IMR-90 (cell line): Measurements from ENCODE around the gene GTPBP3. TPM values are rescaled to one million over a fixed set of nuclear protein-coding genes. Genes with fewer than 3 reads are reported as not detected.

Source experiments
- ATAC-seq: fragments of 200-7000 bp; cut with Tn5 transposase; 2 replicates; pipeline ENCODE4 v1.9.1; 2020; ENCODE audit warnings: low read depth, mild to moderate bottlenecking, moderate library complexity
- BruUV-seq: library from RNA; stranded (reverse); fragments of 400-500 nt; replicated peaks from 2 replicates; lab custom pipeline; 2021; lab: Mats Ljungman, UMichigan
- CTCF ChIA-PET: fragments of 300-600 bp; formaldehyde crosslinking; extraction: SDS; loops from one replicate; lab custom pipeline; 2021; ENCODE audit warnings: antibody characterized with exemption; lab: Yijun Ruan, JAX
- POLR2A ChIA-PET: fragments of 300-600 bp; sonication (Branson Sonifier 250); formaldehyde crosslinking; loops from one replicate; lab custom pipeline; 2022; ENCODE audit warnings: antibody characterized with exemption; ENCODE audit not compliant: unreplicated experiment; lab: Charles Lee
- DNase-seq: peaks from one replicate; pipeline ENCODE4 v3.0.0; 2013
- H2AFZ ChIP-seq: replicated peaks from 2 replicates; pipeline ENCODE3; 2013; ENCODE audit warnings: low read length, mild to moderate bottlenecking; ENCODE audit not compliant: poor library complexity
- H2AK5ac ChIP-seq: 2 replicates; pipeline ENCODE4 v1.6.1; 2013; ENCODE audit warnings: low read depth, low read length, inconsistent platforms
- H2AK9ac ChIP-seq: replicated peaks from 2 replicates; pipeline ENCODE3; 2013; ENCODE audit warnings: mild to moderate bottlenecking, low read depth, low read length, moderate library complexity; ENCODE audit not compliant: poor library complexity
- H2BK120ac ChIP-seq: 2 replicates; pipeline ENCODE4 v1.6.1; 2013; ENCODE audit warnings: low read depth, low read length, inconsistent platforms
- H2BK15ac ChIP-seq: 3 replicates; pipeline ENCODE4 v1.6.1; 2013; ENCODE audit warnings: low read depth, low read length, inconsistent platforms
- H2BK20ac ChIP-seq: 2 replicates; pipeline ENCODE4 v1.6.1; 2013; ENCODE audit warnings: low read depth, mild to moderate bottlenecking, inconsistent platforms, low read length, moderate library complexity
- H2BK5ac ChIP-seq: 2 replicates; pipeline ENCODE4 v1.6.1; 2013; ENCODE audit warnings: mild to moderate bottlenecking, low read depth, low read length, inconsistent platforms; ENCODE audit not compliant: poor library complexity, severe bottlenecking
- H3K14ac ChIP-seq: replicated peaks from 2 replicates; pipeline ENCODE4 v1.6.1; 2013; ENCODE audit warnings: low read depth, low read length, inconsistent platforms
- H3K18ac ChIP-seq: 2 replicates; pipeline ENCODE4 v1.6.1; 2013; ENCODE audit warnings: low read depth, low read length, control low read depth
- H3K23ac ChIP-seq: 2 replicates; pipeline ENCODE4 v1.6.1; 2013; ENCODE audit warnings: low read depth, low read length, inconsistent platforms
- H3K27ac ChIP-seq: 2 replicates; pipeline ENCODE4 v1.5.1; 2013; ENCODE audit warnings: mild to moderate bottlenecking, control low read depth, low read length; ENCODE audit not compliant: insufficient read depth
- H3K27me3 ChIP-seq: 2 replicates; pipeline ENCODE4 v1.6.1; 2013; ENCODE audit warnings: low read length; ENCODE audit not compliant: control insufficient read depth, insufficient read depth
- H3K36me3 ChIP-seq: 2 replicates; pipeline ENCODE4 v1.6.1; 2013; ENCODE audit warnings: low read length, mixed read lengths; ENCODE audit not compliant: control insufficient read depth, insufficient read depth
- H3K4ac ChIP-seq: 2 replicates; pipeline ENCODE4 v1.6.1; 2013; ENCODE audit warnings: low read depth, low read length, inconsistent platforms
- H3K4me1 ChIP-seq: 2 replicates; pipeline ENCODE4 v1.6.1; 2013; ENCODE audit warnings: low read length, mixed read lengths; ENCODE audit not compliant: control insufficient read depth, insufficient read depth
- H3K4me2 ChIP-seq: 2 replicates; pipeline ENCODE4 v1.6.1; 2013; ENCODE audit warnings: low read depth, mild to moderate bottlenecking, control low read depth, low read length, moderate library complexity
- H3K4me3 ChIP-seq: 2 replicates; pipeline ENCODE4 v1.5.1; 2013; ENCODE audit warnings: low read depth, mild to moderate bottlenecking, control low read depth, low read length, moderate library complexity; ENCODE audit not compliant: insufficient read depth
- H3K56ac ChIP-seq: 2 replicates; pipeline ENCODE4 v1.6.1; 2013; ENCODE audit warnings: low read length, inconsistent platforms; ENCODE audit not compliant: insufficient read depth; ENCODE audit errors: extremely low read depth
- H3K79me1 ChIP-seq, 2 experiments: 2 replicates each; pipeline ENCODE4 v1.6.1; 2013; ENCODE audit warnings: low read length in 2 of 2, inconsistent platforms in 1 of 2, low read depth in 1 of 2
- H3K9ac ChIP-seq: 2 replicates; pipeline ENCODE4 v1.6.1; 2013; ENCODE audit warnings: low read depth, low read length, control low read depth
- H3K9me1 ChIP-seq: 2 replicates; pipeline ENCODE4 v1.6.1; 2013; ENCODE audit warnings: low read length, inconsistent platforms; ENCODE audit not compliant: insufficient read depth
- H3K9me3 ChIP-seq: 2 replicates; pipeline ENCODE4 v1.6.1; 2013; ENCODE audit warnings: low read length; ENCODE audit not compliant: control insufficient read depth, insufficient read depth
- H4K20me1 ChIP-seq: 2 replicates; pipeline ENCODE4 v1.6.1; 2013; ENCODE audit warnings: low read length, inconsistent platforms; ENCODE audit not compliant: insufficient read depth
- H4K5ac ChIP-seq: 2 replicates; pipeline ENCODE4 v1.6.1; 2013; ENCODE audit warnings: mild to moderate bottlenecking, low read depth, low read length, control low read depth
- H4K8ac ChIP-seq, 2 experiments: 2 replicates each; pipeline ENCODE4 v1.6.1; 2013; ENCODE audit warnings: low read depth in 2 of 2, low read length in 2 of 2, control low read depth in 1 of 2, inconsistent platforms in 1 of 2
- H4K91ac ChIP-seq: 2 replicates; pipeline ENCODE4 v1.6.1; 2013; ENCODE audit warnings: low read depth, low read length, inconsistent platforms; ENCODE audit not compliant: insufficient read depth
- BHLHE40 ChIP-seq: fragments of 150-350 bp; IDR thresholded peaks from 2 replicates; pipeline ENCODE4 v1.6.1; 2016; ENCODE audit warnings: mild to moderate bottlenecking, low read depth, low read length
- CEBPB ChIP-seq: IDR thresholded peaks from 2 replicates; pipeline ENCODE4 v1.6.1; 2012; ENCODE audit warnings: low read depth, low read length, improper control_type of control experiment
- CHD1 ChIP-seq: IDR thresholded peaks from 2 replicates; pipeline ENCODE4 v1.6.1; 2012; ENCODE audit warnings: low read depth, low read length, improper control_type of control experiment
- FOS ChIP-seq: fragments of 150-350 bp; IDR thresholded peaks from 2 replicates; pipeline ENCODE4 v1.6.1; 2016; ENCODE audit warnings: low read depth, low read length
- MAFK ChIP-seq: IDR thresholded peaks from 2 replicates; pipeline ENCODE4 v1.6.1; 2012; ENCODE audit warnings: low read depth, low read length, improper control_type of control experiment
- MAZ ChIP-seq: IDR thresholded peaks from 2 replicates; pipeline ENCODE4 v1.6.1; 2012; ENCODE audit warnings: low read depth, mild to moderate bottlenecking, low read length, improper control_type of control experiment, moderate library complexity, borderline replicate concordance
- MXI1 ChIP-seq: IDR thresholded peaks from 2 replicates; pipeline ENCODE4 v1.6.1; 2012; ENCODE audit warnings: low read depth, mild to moderate bottlenecking, low read length, moderate library complexity, borderline replicate concordance
- NFE2L2 ChIP-seq: fragments of 150-350 bp; IDR thresholded peaks from 2 replicates; pipeline ENCODE4 v1.6.1; 2016; ENCODE audit warnings: low read depth, mild to moderate bottlenecking, low read length
- POLR2A ChIP-seq: IDR thresholded peaks from 2 replicates; pipeline ENCODE4 v1.6.1; 2012; ENCODE audit warnings: mild to moderate bottlenecking, low read depth, low read length
- RAD21 ChIP-seq: IDR thresholded peaks from 2 replicates; pipeline ENCODE4 v1.6.1; 2012; ENCODE audit warnings: low read length, improper control_type of control experiment
- RCOR1 ChIP-seq: IDR thresholded peaks from 2 replicates; pipeline ENCODE4 v1.6.1; 2012; ENCODE audit warnings: mild to moderate bottlenecking, low read length, improper control_type of control experiment; ENCODE audit not compliant: insufficient replicate concordance
- SMC3 ChIP-seq: fragments of 150-350 bp; IDR thresholded peaks from 2 replicates; pipeline ENCODE4 v1.6.1; 2016; ENCODE audit warnings: low read depth, mild to moderate bottlenecking, antibody characterized with exemption, low read length, moderate library complexity
- USF2 ChIP-seq: fragments of 150-350 bp; IDR thresholded peaks from 2 replicates; pipeline ENCODE4 v1.6.1; 2017; ENCODE audit warnings: mild to moderate bottlenecking, antibody characterized with exemption, low read length, low read depth
- WGBS, 2 experiments: methylation state at CpG; one replicate each; pipeline versions ENCODE4 v1.1.5 to v1.1.7; 2013; ENCODE audit warnings: missing lambda C conversion rate in 2 of 2; ENCODE audit not compliant: insufficient read length in 1 of 2; ENCODE audit errors: extremely low coverage in 2 of 2; 5-methylcytosine and 5-hydroxymethylcytosine counted together
- dilution Hi-C: fragments of 300-500 bp; cut with HindIII; formaldehyde crosslinking; loops from one replicate; pipeline ENCODE4 v1.14.3; 2018; ENCODE audit warnings: low sequenced_read_pairs; ENCODE audit not compliant: unreplicated experiment
- in situ Hi-C: fragments of 300-500 bp; cut with MboI; formaldehyde crosslinking; loops from 3 replicates; pipeline ENCODE4 v1.14.3; 2019; ENCODE audit warnings: low sequenced_read_pairs, inconsistent platforms, mixed read lengths
- intact Hi-C: fragments of 100-400 bp; cut with micrococcal nuclease; formaldehyde crosslinking; loops from 2 replicates; pipeline ENCODE4 v1.10.0; 2022
- polyA plus RNA-seq, 3 experiments: library from polyadenylated mRNA; depleted of rRNA; stranded (reverse); fragments of >200 nt; gene quantifications; 2 replicates each; pipeline ENCODE4 v1.2.3, GENCODE V29; 2012; ENCODE audit warnings: low replicate concordance in 1 of 3
- total RNA-seq: library from RNA; depleted of rRNA; stranded (reverse); fragments of >200 nt; gene quantifications from 2 replicates; pipeline ENCODE4 v1.2.3, GENCODE V29; 2012

Gene GTPBP3
- total and polyA plus RNA-seq, 2 of the 4 experiments (the other 2 are of a cell fraction), result 4.3 to 15.1 TPM

- Histone ChIP-seq H3K9me3 (no peaks in the 10 kb centered on the region), H3K79me1 (peaks cover 3 to 10% of the 10 kb centered on the region in 2 experiments; a peak in 2 of 4 replicates), H2AFZ (no peak overlapping the region), H2BK120ac (no peak overlapping the region), H2AK5ac (no peak overlapping the region), H4K5ac (no peak overlapping the region), H2AK9ac (peak overlapping the region; percentile 70), H2BK15ac (no peak overlapping the region), H3K4me1 (no peaks in the 10 kb centered on the region), H3K9ac (no peak overlapping the region), H3K36me3 (peaks cover 47% of the 10 kb centered on the region), H3K4ac (no peak overlapping the region), H3K18ac (no peak overlapping the region), H3K56ac (no peak overlapping the region), H3K9me1 (no peaks in the 10 kb centered on the region), H3K23ac (no peak overlapping the region), H3K27ac (no peak overlapping the region), H3K4me3 (no peak overlapping the region), H2BK20ac (no peak overlapping the region), H3K27me3 (no peaks in the 10 kb centered on the region), H2BK5ac (no peak overlapping the region), H4K91ac (no peak overlapping the region), H3K4me2 (no peak overlapping the region), H3K14ac (no peak overlapping the region), H4K8ac (no peak overlapping the region), H4K20me1 (peaks cover 8% of the 10 kb centered on the region; the same call in 1 of the 2 replicates)
- dilution Hi-C loops, result no loop called here
- no TSS peak for BruUV-seq
- intact Hi-C loops, result no loop called here
- POLR2A ChIA-PET, result no interaction called here
- TF ChIP-seq RCOR1, result no peak
- no peak for TF ChIP-seq MAZ
- TF ChIP-seq CHD1, result no peak
- TF ChIP-seq POLR2A, result no peak
- TF ChIP-seq FOS, result no peak
- TF ChIP-seq RAD21, result no peak
- TF ChIP-seq SMC3, result no peak
- no peak for TF ChIP-seq MAFK
- TF ChIP-seq MXI1, result no peak
- TF ChIP-seq CEBPB, result no peak
- no peak for TF ChIP-seq NFE2L2
- no peak for TF ChIP-seq USF2
- no peak for TF ChIP-seq BHLHE40
- 95% methylated on average over 5 of the region's 19 CpGs; no CpG with 5 or more reads in 1 of the 2 experiments for WGBS, 2 experiments
- DNase-seq, result no peak
- CTCF ChIA-PET, result no interaction called here
- ATAC-seq, result no peak
- in situ Hi-C loops, result no loop called here
Measured at GRCh38 chr19:17321655-17322489, 15.5 kb upstream of the GTPBP3 start.
